C4-2B (cell line): Measurements from ENCODE around the gene SMIM24.

Source experiments
- H3K27ac ChIP-seq: fragments of 450-650 bp; 2 replicates; pipeline ENCODE4 v1.5.1; 2017
- CTCF ChIP-seq: fragments of 450-650 bp; conservative IDR thresholded peaks from 2 replicates; pipeline ENCODE4 v1.5.1; 2017; ENCODE audit warnings: mild to moderate bottlenecking
- ZFX ChIP-seq: fragments of 450-650 bp; IDR thresholded peaks from 2 replicates; pipeline ENCODE4 v1.6.1; 2017

Gene SMIM24

GRCh38 chr19:3499738-3500428, 19.6 kb upstream of the SMIM24 start:
- H3K27ac ChIP-seq, result peak overlapping the region; percentile 95
- TF ChIP-seq ZFX (no peak), CTCF (no peak)

DNA sequence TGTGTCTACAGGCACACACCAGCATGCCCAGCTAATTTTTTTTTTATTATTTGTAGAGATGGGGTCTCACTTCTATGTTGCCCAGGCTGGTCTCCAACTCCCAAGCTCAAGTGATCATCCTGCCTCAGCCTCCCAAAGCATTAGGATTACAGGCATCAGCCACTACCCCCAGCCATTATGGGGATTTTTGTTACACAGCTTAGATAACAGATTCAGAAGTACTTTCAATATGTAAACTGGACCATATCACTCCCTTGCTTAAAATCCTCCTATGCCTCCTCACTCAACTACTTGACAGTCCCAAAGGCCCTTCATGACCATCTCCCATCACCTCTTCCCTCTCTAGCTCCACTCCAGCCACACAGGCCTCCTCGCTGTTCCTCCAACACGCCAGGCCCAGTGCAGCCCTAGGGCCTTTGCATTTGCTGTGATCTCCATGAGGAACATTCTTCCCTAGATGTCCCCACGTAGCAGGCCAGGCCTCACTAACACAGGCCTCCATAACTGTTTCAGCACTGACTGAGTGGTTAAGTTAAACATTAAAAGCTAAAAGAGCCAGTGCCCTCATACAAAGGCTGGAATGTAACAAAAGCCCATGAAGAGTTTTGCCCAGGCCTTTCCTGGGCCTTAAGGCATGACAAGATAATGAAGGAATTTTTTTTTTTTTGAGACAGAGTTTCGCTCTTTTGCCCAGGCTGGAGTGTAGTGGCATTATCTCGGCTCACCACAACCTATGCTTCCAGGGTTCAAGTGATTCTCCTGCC, 17.6 kb upstream of the SMIM24 start:
- H3K27ac ChIP-seq, result no peak overlapping the region
- TF ChIP-seq ZFX, result no peak
- no peak for TF ChIP-seq CTCF

- no peak overlapping the region for H3K27ac ChIP-seq
- TF ChIP-seq CTCF, result no peak
- TF ChIP-seq ZFX, result no peak
Measured at GRCh38 chr19:3496392-3497273, 16.3 kb upstream of the SMIM24 start.

DNA sequence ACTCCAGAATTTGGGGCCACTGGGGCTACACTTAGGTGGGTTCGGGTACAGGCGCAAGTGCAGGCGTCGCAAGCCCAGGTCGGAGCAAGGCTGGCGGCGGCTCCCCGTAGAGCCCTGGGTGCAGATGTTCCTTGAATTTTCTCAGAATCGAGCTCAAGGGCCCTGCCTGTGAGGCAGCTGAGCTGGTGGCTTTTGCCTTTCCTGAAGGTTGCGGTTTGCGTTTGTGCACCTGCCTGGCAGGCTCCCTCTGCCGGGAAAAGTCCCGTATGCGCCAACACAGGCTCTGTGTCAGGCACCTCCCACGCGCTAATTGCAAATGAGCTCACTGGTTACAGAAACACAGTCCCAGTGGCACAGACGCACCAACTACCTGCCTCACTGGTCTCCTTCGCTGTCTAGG, 14.2 kb upstream of the SMIM24 start:
- no peak overlapping the region for H3K27ac ChIP-seq
- no peak for TF ChIP-seq ZFX
- TF ChIP-seq CTCF, result no peak

DNA sequence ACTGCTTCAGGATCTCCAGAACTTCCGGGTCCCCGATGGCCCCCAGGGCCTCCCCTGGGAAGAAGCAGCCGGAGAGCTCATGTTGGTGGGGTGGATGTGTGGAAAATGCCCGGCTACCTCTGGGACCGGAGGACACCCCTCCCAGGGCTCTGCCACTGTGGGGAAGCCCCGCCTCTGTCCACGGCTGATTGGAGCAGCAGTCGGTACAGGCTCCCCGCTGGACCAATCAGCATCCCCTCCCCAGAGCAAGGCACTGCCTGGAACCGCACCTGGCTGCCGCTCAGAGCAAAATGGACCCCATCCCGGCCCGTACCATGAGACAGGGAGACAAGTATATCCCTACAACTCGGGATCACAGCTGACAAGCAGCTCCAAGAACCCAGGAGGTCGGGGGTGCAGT, 13.7 kb upstream of the SMIM24 start:
- no peak for TF ChIP-seq CTCF
- TF ChIP-seq ZFX, result no peak
- H3K27ac ChIP-seq, result no peak overlapping the region

DNA sequence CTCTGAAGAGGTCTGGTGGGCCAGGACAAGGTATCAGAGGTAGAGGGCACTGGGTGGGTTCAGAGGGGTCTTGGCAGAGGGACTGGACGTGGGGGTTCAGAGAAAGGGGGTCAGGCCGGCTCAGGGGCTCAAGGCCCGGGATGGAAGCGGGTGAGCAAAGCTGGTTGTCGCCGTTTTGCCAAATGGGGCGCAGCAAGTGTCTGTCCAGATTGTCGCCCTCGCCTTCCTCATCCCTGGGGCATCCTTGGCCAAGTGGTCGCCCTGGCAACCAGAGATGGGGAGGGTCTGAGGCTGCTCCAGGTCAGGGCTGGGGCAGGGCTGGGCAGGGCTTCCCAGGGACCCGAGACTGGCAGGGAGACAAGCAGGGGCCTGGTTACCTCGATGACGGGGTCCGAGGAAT, 13.3 kb upstream of the SMIM24 start:
- no peak overlapping the region for H3K27ac ChIP-seq
- no peak for TF ChIP-seq ZFX

- H3K27ac ChIP-seq, result no peak overlapping the region
- no peak for TF ChIP-seq ZFX
- TF ChIP-seq CTCF, result no peak
Measured at GRCh38 chr19:3492919-3493318, 12.6 kb upstream of the SMIM24 start.
